Common myeloid progenitor, CD34-positive (primary cell): Measurements from ENCODE around the gene COBLL1.

ENCODE experiments used
- CTCF ChIA-PET: fragments of 350-600 bp; sonication (Branson Sonifier 250); formaldehyde crosslinking; loops from one replicate; lab custom pipeline; 2021; ENCODE audit warnings: antibody characterized with exemption; lab: Charles Lee
- POLR2A ChIA-PET: fragments of 350-600 bp; sonication (Branson Sonifier 250); formaldehyde crosslinking; loops from one replicate; lab custom pipeline; 2021; ENCODE audit warnings: antibody characterized with exemption; lab: Charles Lee
- DNase-seq, 3 donors: peaks; one replicate each; pipeline versions ENCODE4 v3.0.0 to v3.0.0-alpha.2; 2013
- H3K27ac ChIP-seq, 2 experiments: 1 replicate in 1 of 2; 2 replicates in 1 of 2; pipeline ENCODE4 v1.7.0; 2013; ENCODE audit warnings: inconsistent platforms in 2 of 2, low read length in 2 of 2, mild to moderate bottlenecking in 2 of 2, low read depth in 1 of 2, moderate library complexity in 1 of 2; ENCODE audit not compliant: severe bottlenecking in 2 of 2, insufficient read depth in 1 of 2, poor library complexity in 1 of 2
- H3K27me3 ChIP-seq, 5 experiments: replicated peaks in 2 of 5; 1 replicate in 3 of 5; 2 replicates in 2 of 5; pipeline versions ENCODE4 v1.6.1 to v1.7.0; 2013; ENCODE audit warnings: low read length in 4 of 5, mild to moderate bottlenecking in 2 of 5, moderate library complexity in 2 of 5, inconsistent platforms in 1 of 5; ENCODE audit not compliant: insufficient read depth in 5 of 5, control insufficient read depth in 4 of 5
- H3K36me3 ChIP-seq, 4 experiments: 1 replicate in 2 of 4; 2 replicates in 2 of 4; pipeline versions ENCODE4 v1.6.1 to v1.7.0; 2013; ENCODE audit warnings: low read length in 3 of 4, control low read depth in 1 of 4, mild to moderate bottlenecking in 1 of 4; ENCODE audit not compliant: control insufficient read depth in 4 of 4, insufficient read depth in 4 of 4
- H3K4me1 ChIP-seq, 4 experiments: 1 replicate in 3 of 4; 2 replicates in 1 of 4; pipeline versions ENCODE4 v1.6.1 to v1.7.1; 2013; ENCODE audit warnings: low read length in 3 of 4, mild to moderate bottlenecking in 3 of 4, control low read depth in 1 of 4, inconsistent platforms in 1 of 4, moderate library complexity in 1 of 4; ENCODE audit not compliant: control insufficient read depth in 4 of 4, insufficient read depth in 4 of 4; ENCODE audit errors: control extremely low read depth in 1 of 4
- H3K4me3 ChIP-seq, 7 experiments: 1 replicate in 4 of 7; 2 replicates in 3 of 7; pipeline versions ENCODE4 v1.5.1 to v1.7.0; 2013; ENCODE audit warnings: mild to moderate bottlenecking in 7 of 7, low read length in 6 of 7, moderate library complexity in 6 of 7, inconsistent platforms in 2 of 7, low read depth in 2 of 7, control low read depth in 1 of 7; ENCODE audit not compliant: insufficient read depth in 4 of 7, control insufficient read depth in 1 of 7; ENCODE audit errors: extremely low read depth in 1 of 7
- H3K9me3 ChIP-seq, 5 experiments: 1 replicate in 4 of 5; 2 replicates in 1 of 5; pipeline versions ENCODE4 v1.6.1 to v1.7.1; 2013; ENCODE audit warnings: low read length in 4 of 5, mild to moderate bottlenecking in 2 of 5, inconsistent platforms in 1 of 5, low read depth in 1 of 5, moderate library complexity in 1 of 5; ENCODE audit not compliant: control insufficient read depth in 4 of 5, insufficient read depth in 2 of 5; ENCODE audit errors: control extremely low read depth in 1 of 5
- WGBS: methylation state at CpG from one replicate; pipeline ENCODE4 v1.1.5; 2013; ENCODE audit not compliant: insufficient coverage; 5-methylcytosine and 5-hydroxymethylcytosine counted together

The COBLL1 gene

DNA sequence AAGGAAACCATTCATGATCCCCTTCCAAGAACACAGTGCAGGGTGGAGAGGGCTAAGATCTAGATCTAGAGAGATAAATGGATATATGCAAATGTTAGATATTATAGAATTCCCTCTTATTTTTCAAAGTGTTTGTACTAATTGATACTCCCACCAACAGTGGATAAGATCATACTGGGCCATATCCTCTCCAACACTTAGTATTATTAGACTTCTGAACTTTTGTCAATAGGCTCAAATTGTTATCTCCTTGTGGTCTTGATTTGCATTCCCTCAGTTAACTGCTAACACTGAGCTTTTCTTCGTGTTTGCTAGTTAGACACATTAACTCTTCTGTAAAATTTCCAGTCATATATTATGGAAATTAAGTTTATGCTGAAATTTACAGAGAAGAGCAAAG lies 163.9 kb downstream of the COBLL1 start:
- Histone ChIP-seq H3K27ac (no peak overlapping the region), H3K4me1 (no peaks in the 10 kb centered on the region), H3K4me3 (no peak overlapping the region), H3K36me3 (no peaks in the 10 kb centered on the region), H3K27me3 (no peaks in the 10 kb centered on the region), H3K9me3 (peaks cover 0 to 6% (median 3%) of the 10 kb centered on the region in 5 experiments)
- CTCF ChIA-PET: interaction anchor here (1.0 kb wide), 1 partner anchor 35 kb away, joined by 3 read pairs; no protein-coding TSS in a partner anchor
- no peak for DNase-seq
- no CpG with 5 or more reads among the region's 1 CpG for WGBS
- POLR2A ChIA-PET: no interaction called here

DNA sequence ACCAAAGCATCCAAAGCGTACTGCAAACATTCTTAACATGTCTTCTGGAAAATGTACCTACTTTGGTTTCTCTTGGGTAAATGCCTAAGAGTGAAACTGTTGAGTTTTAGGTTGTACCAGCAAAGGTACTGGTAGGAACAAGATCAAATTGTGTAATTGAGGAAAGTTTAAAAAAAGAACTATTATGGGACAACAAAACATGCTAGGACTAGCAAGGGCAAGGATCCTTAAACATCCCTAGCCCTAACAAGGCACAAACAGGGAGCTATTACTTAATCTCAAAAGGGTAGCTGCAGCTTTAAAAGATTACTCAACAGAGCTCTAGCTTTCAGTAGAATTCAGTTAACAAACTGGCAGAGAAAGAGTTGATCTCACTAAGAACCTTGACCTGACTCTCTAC lies 164.4 kb downstream of the COBLL1 start:
- DNase-seq: no peak
- H3K4me3 ChIP-seq: no peak overlapping the region
- WGBS: no CpG with 5 or more reads among the region's 1 CpG
- H3K27ac ChIP-seq: no peak overlapping the region
- H3K36me3 ChIP-seq: no peaks in the 10 kb centered on the region
- no peaks in the 10 kb centered on the region for H3K27me3 ChIP-seq
- POLR2A ChIA-PET: no interaction called here
- CTCF ChIA-PET: interaction anchor here (1.0 kb wide), 1 partner anchor 34 kb away, joined by 3 read pairs; no protein-coding TSS in a partner anchor
- no peaks in the 10 kb centered on the region for H3K4me1 ChIP-seq
- peaks cover 0 to 6% (median 3%) of the 10 kb centered on the region in 5 experiments for H3K9me3 ChIP-seq

DNA sequence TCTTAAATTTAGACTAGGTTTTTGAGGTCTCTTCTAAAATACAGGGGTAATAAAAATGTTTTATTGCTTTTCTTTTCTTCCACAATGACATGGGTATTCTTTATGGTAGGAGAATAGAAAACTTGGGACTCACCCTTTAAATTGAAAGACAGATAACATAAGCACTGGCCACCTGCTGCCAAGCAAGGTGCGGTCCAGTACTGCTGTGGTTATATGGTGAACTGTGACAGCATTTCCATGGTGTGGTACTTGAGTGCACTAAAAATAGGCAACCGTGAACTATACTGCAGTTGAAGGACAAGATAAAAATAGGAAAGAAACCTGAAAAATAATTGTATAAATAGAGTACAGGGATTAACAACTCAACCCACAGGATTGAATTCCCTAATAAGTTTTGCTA lies 165.9 kb downstream of the COBLL1 start:
- Histone ChIP-seq H3K9me3 (peaks cover 0 to 6% (median 3%) of the 10 kb centered on the region in 5 experiments), H3K4me1 (no peaks in the 10 kb centered on the region), H3K36me3 (no peaks in the 10 kb centered on the region), H3K4me3 (no peak overlapping the region), H3K27me3 (no peaks in the 10 kb centered on the region), H3K27ac (no peak overlapping the region)
- 100% methylated on average over 1 of the region's 2 CpGs for WGBS
- no peak for DNase-seq
- ChIA-PET POLR2A (no interaction called here), CTCF (no interaction called here)

DNA sequence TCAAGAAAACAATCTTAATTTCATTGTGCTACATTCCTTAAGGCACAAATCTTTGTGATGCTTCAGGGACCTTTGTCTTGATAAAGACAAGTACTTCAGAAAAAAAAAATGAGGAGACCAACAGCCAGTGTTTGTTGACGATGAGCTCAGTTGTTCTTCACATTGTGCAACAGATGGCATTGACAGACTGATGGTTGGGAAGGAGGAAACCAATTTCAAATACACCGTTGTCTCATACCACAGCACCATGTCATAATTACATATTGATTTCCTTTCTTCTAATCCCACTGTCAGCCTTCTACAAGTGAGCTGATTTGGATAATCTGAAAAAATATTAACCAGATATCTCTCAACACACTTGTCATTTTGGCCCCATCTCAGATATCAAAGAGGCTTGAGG lies 166.6 kb downstream of the COBLL1 start:
- Histone ChIP-seq H3K9me3 (peaks cover 0 to 6% (median 3%) of the 10 kb centered on the region in 5 experiments), H3K36me3 (no peaks in the 10 kb centered on the region), H3K27ac (no peak overlapping the region), H3K27me3 (no peaks in the 10 kb centered on the region), H3K4me3 (no peak overlapping the region), H3K4me1 (no peaks in the 10 kb centered on the region)
- POLR2A ChIA-PET: no interaction called here
- WGBS: 86% methylated on average over 1 of the region's 2 CpGs
- CTCF ChIA-PET: interaction anchor here (0.6 kb wide), 1 partner anchor 491 kb away, joined by 3 read pairs; no protein-coding TSS in a partner anchor
- DNase-seq: no peak

DNA sequence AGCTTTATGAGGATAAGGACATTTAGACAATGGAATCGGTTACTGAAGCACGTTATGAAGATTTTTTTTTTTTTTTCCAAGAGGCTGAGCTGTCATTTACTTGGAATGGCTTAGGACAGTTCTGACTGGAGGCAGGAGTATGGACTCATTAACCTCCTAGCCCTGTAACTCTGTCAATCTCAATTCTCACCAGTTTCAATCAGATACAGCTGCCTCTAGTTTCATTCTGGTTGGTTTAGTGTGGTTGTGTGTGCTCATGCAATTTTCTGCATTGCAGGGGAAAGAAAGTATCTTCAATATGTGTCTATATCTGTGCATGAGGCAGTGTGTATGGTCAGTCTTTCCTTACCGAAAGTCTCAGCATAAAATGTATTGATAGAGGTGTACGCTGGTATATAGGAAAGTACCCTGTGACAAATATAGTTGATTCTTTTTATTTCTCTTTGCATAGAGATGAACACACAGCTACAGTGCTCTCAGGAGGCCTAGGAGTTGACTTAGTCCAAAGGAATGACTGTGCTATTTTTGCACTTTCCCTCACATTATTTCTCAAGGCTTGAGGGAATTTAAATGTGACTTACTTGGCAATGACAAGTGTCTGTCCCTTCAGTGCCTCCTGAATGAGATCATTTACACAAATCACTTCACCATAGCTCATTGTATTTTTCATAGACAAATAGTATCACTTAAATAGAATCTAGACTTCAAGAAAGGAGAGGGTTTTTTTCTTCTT lies 169.8 kb downstream of the COBLL1 start:
- POLR2A ChIA-PET: interaction anchor here (0.8 kb wide), 1 partner anchor 37 kb away, joined by 3 read pairs; no protein-coding TSS in a partner anchor
- WGBS: 97% methylated on average over 4 of the region's 4 CpGs
- no peaks in the 10 kb centered on the region for H3K9me3 ChIP-seq
- CTCF ChIA-PET: interaction anchor here (0.7 kb wide), 1 partner anchor 229 kb away, joined by 3 read pairs; no protein-coding TSS in a partner anchor
- no peak overlapping the region for H3K27ac ChIP-seq
- H3K36me3 ChIP-seq: no peaks in the 10 kb centered on the region
- no peaks in the 10 kb centered on the region for H3K27me3 ChIP-seq
- DNase-seq: no peak
- no peaks in the 10 kb centered on the region for H3K4me1 ChIP-seq
- no peak overlapping the region for H3K4me3 ChIP-seq

DNA sequence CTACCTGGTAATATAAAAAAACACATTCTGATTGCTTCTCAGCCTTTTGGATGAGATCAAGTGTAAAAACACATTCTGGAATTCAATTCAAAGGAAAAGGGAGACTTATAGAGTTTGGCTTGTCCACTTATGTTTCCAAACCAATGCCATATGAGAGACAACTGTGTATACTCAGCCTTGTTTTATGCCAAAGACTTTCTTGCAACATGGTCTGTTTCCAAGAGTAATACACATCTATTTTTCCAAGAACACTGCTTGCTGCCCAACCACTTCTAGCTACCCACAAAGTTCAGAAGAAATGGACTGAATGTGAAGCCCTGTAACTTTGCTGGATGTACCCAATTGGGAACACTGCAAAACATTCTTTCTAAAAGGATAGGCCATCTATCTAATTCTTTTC lies 172.3 kb downstream of the COBLL1 start:
- Histone ChIP-seq H3K36me3 (no peaks in the 10 kb centered on the region), H3K27me3 (no peaks in the 10 kb centered on the region), H3K27ac (no peak overlapping the region), H3K9me3 (no peaks in the 10 kb centered on the region), H3K4me1 (no peaks in the 10 kb centered on the region), H3K4me3 (no peak overlapping the region)
- ChIA-PET POLR2A (no interaction called here), CTCF (no interaction called here)
- no peak for DNase-seq

DNA sequence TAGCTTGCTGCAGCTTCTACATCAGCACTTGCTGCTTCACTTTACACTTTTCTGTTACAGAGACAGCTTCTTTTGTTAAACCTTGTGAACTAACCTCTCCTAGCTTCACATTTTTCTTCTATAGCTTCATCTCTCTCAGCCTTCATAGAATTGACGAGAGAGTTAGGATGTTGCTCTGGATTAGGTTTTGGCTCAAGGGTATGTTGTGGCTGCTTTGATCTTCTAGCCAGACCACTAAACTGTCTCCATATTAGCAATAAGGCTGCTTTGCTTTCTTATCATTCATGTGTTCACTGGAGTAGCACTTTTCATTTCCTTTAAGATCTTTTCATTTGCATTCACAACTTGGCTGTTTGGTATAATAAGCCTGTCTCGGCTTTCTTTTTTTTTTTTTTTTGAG lies 174.1 kb downstream of the COBLL1 start:
- H3K27me3 ChIP-seq: no peaks in the 10 kb centered on the region
- no peaks in the 10 kb centered on the region for H3K9me3 ChIP-seq
- H3K27ac ChIP-seq: no peak overlapping the region
- POLR2A ChIA-PET: no interaction called here
- no peak overlapping the region for H3K4me3 ChIP-seq
- no peaks in the 10 kb centered on the region for H3K4me1 ChIP-seq
- CTCF ChIA-PET: interaction anchor here (1.6 kb wide), 1 partner anchor 25 kb away, joined by 3 read pairs; no protein-coding TSS in a partner anchor
- no peak for DNase-seq
- WGBS: no CpG with 5 or more reads among the region's 2 CpGs
- no peaks in the 10 kb centered on the region for H3K36me3 ChIP-seq
